Superior temporal gyrus (tissue), 1 donor: ENCODE data around the gene HSFY2.
"Not testable (repeated sequence)": the region's sequence is repeated elsewhere in the genome, so short reads cannot be mapped to it uniquely, and the experiment has no call there.

Experiments
- DNase-seq: peaks from one replicate; pipeline ENCODE4 v3.0.0-alpha.2; 2016; ENCODE audit errors: extremely low spot score

Gene HSFY2

DNA sequence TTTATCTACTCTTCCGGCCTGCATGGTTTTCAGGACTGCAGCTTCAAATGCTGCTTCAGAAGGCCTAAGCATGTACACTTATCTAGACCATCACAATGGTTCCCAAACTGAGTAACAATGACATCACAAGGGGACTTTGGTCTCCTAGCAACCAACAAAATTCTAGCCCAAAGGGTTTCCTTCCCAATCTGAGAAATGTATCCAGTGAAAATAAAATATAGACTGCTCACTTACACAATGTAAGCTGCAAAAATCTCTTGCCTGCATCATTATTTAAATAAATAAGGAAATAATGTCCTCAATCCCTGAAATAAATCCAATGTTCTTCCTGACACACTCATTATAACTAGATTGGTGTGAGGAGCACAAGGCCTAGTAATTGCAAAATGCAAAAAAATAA is at the start of gene HSFY2:
HSFY2 (minus strand) TSS at position 101 of the 400 bp plus-strand sequence. CDS start 117 bp downstream, outside the sequence.
- not testable (repeated sequence) for DNase-seq

GRCh38 chrY:18815751-18816150 is 42.2 kb upstream of the HSFY2 start:
- not testable (repeated sequence) for DNase-seq

- DNase-seq = not testable (repeated sequence)
Measured at GRCh38 chrY:18788757-18789406, 15.3 kb upstream of the HSFY2 start.

DNA sequence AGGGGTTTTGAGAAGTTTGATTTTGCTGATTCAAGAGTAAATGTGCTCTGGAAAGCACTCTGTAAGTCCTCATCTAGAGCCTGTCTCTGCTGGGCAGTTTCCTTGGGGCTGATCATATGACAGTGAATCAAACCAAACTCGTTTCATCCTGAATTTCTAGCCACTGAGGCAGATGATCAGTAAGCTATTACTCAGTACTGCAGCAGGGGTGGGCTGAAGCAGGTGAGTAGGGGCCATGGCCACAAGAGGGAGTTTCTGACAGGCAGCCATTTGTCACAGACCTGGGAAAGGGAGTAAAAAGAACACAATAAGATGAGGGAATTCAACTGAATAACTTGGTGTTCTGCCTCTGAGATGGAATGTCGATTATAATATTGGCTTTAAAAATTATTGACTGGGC is 19.5 kb downstream of the HSFY2 start:
- DNase-seq = not testable (repeated sequence)

DNA sequence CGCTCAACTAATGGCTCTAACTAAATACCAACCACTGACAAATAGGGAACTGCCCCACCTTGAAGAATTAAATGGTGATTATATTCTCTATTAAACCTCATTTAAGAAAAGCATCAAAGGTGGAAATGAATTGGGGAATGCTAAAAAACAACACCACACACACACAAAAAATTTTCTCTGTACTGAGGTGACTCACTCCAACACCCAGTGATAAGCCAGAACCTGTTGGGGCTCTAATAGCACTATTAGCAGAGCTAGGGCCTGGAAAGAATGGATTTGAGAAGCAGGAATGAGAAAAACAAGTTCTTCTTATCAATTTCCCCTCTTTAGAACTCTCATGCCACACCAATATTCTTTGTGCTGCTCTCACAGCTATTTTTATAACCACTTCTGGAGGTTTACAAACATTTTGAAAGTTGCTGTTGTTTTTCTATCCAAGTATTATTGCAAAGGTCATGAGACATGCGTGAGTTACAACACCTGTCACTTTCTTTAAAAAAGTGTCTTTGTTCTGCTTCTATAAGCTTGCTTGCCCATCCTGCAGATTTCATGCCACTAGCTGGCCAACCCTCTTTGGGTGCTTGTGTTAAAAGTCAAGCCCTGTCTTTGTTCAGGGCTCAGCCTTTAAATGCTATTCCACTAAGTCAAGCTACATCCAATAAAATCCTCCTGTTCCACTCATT is 20.3 kb downstream of the HSFY2 start:
- DNase-seq = not testable (repeated sequence)

- not testable (repeated sequence) for DNase-seq
Measured at GRCh38 chrY:18723714-18724113, 49.8 kb downstream of the HSFY2 start.
